AG04449 (cell line): ENCODE measurements around the gene CELA3B.
"Not testable (repeated sequence)": the region's sequence is repeated elsewhere in the genome, so short reads cannot be mapped to it uniquely, and the experiment has no call there.

ENCODE experiments used
- CTCF ChIA-PET: fragments of 350-600 bp; formaldehyde crosslinking; extraction: SDS; loops from one replicate; lab custom pipeline; 2021; ENCODE audit warnings: antibody characterized with exemption; lab: Yijun Ruan, JAX
- POLR2A ChIA-PET: fragments of 400-600, 350-600 bp; formaldehyde crosslinking; extraction: SDS; loops from one replicate; lab custom pipeline; 2020; ENCODE audit warnings: antibody characterized with exemption, inconsistent platforms; lab: Yijun Ruan, JAX
- DNase-seq: peaks from one replicate; pipeline ENCODE4 v3.0.0-alpha.2; 2010; ENCODE audit warnings: low read depth, low spot score
- H3K4me3 ChIP-seq: 2 replicates; pipeline ENCODE4 v1.5.1; 2011; ENCODE audit warnings: low read depth, mild to moderate bottlenecking, control low read depth, low read length

The CELA3B gene

DNA sequence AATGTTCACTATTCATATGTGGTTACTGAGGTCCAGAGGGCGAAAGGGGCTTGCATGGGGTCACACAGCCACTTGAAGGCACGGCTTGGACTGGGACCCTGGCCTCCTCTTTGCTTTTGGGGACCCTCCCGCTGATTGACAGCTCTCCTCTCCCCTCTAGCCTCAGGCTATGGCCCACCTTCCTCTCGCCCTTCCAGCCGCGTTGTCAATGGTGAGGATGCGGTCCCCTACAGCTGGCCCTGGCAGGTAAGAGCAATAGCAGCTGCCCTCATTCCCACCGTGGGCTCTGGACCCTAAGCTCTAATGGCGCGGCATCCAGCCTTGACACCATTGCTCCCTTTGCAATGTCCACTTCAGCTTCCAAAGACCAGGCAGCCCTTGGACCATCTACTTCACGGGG lies 1.4 kb downstream of the CELA3B start:
- POLR2A ChIA-PET, H3K4me3 ChIP-seq, DNase-seq, CTCF ChIA-PET: not testable (repeated sequence)

DNA sequence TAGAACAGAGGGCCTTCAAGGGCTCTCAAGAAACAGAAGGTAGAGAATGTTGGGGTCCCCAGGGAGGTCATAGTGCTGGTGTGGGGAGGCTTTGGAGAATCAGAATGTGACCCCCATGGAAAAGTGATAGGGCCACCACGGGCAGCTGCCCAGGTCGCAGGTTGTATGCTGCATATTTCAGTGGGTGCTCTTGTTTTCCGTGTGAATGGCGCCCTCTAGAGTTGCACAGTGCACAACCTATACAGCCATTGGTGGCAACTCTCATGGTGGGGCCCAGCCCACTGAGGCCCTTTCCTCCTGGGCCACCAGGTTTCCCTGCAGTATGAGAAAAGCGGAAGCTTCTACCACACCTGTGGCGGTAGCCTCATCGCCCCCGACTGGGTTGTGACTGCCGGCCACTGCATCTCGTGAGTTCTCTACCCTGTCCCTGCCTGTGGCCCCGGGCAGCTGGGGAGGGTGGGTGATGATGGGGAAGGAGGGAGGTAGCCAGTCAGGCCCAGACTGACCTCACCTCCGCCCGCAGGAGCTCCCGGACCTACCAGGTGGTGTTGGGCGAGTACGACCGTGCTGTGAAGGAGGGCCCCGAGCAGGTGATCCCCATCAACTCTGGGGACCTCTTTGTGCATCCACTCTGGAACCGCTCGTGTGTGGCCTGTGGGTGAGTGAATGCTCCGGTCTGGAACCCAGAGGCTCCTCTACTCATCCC lies 3.8 kb downstream of the CELA3B start:
- DNase-seq, H3K4me3 ChIP-seq, CTCF ChIA-PET, POLR2A ChIA-PET: not testable (repeated sequence)

DNA sequence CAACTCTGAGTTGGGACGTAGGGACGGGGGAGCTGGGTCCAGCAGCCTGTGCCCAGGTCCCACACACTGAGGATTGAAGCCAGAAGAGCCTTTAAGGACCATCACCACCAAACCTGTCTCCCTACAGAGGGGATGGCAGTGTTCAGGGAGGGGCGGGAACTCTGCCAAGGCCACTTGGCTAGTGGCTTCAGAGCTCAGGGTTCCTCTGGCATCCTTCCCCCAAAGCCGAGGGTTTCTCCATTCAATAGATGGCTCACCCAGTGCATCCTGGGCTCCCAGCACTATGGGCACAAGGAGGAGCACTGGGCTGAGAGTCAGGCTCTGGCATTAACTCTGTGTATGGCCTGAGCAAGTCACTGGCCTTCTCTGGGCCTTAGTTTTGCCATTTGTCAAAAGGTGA lies 4.4 kb downstream of the CELA3B start:
- DNase-seq, H3K4me3 ChIP-seq, POLR2A ChIA-PET, CTCF ChIA-PET: not testable (repeated sequence)

DNA sequence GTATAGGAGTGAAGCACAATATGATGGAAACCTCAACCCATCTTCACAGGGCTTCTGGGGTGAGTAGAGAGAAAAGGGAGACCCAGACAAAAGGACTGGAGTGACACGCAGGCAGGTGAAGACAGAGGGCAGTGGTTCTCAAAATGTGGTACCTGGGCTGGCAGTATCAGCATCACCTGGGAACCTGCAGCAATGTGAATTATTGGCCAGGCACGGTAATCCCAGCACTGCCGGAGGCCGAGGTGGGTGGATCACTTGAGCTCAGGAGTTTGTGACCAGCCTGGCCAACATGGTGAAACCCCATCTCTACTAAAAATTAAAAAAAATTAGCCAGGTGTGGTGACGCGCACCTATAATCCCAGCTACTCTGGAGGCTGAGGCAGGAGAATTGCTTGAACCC lies 5.3 kb downstream of the CELA3B start:
- POLR2A ChIA-PET, CTCF ChIA-PET: not testable (repeated sequence)

DNA sequence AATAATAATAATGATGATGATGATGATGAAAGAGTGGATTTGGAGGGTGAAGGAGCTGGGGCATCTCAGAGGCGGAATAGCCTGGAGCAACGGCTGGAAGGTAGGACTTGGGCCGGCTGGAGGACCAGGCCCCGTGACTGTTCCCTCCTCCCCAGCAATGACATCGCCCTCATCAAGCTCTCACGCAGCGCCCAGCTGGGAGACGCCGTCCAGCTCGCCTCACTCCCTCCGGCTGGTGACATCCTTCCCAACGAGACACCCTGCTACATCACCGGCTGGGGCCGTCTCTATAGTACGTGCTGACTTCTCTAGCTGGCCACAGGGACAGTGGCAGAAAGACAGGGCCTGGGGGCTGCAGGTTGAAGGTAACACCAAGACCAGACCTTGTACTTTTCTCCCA lies 6.7 kb downstream of the CELA3B start:
- POLR2A ChIA-PET: not testable (repeated sequence)
- CTCF ChIA-PET: interaction anchor here (1.2 kb wide), 1 partner anchor 20 kb away, joined by 4 read pairs; no protein-coding TSS in a partner anchor

More for the DNA sequence above, 5.3 kb downstream of the CELA3B start:
- DNase-seq, H3K4me3 ChIP-seq: not testable (repeated sequence)

DNA sequence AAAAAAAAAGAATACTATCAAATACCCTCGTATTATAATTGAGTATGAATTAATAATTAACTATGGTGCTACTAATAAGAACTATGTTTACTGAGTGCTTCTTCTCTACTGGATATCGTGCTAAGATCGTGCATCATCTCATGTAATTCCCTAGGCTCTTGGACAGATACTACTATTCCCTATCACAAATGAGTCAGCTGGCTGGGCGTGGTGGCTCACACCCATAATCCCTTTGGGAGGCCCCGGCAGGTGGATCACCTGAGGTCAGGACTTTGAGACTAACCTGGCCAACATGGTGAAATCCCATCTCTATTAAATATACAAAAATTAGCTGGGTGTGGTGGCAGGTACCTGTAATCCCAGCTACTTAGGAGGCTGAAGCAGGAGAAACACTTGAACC lies 9.1 kb downstream of the CELA3B start:
- DNase-seq, CTCF ChIA-PET, POLR2A ChIA-PET: not testable (repeated sequence)

More for the DNA sequence above, 6.7 kb downstream of the CELA3B start:
- not testable (repeated sequence) for DNase-seq, H3K4me3 ChIP-seq

DNA sequence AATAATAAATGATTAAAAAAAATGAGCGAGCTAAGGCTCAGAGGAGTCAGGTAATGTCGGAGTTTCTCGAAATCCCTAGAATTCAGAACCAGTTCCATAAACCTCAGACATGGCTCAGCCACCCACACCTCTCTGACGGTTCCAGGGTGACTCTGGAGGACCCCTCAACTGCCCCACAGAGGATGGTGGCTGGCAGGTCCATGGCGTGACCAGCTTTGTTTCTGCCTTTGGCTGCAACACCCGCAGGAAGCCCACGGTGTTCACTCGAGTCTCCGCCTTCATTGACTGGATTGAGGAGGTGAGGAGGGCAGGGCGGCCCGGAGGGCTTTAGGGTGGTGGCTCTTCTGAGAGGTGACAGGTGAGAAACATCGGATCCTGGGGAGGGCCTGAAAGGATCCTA lies 9.6 kb downstream of the CELA3B start:
- CTCF ChIA-PET, DNase-seq, POLR2A ChIA-PET, H3K4me3 ChIP-seq: not testable (repeated sequence)

More for the DNA sequence above, 9.1 kb downstream of the CELA3B start:
- not testable (repeated sequence) for H3K4me3 ChIP-seq

DNA sequence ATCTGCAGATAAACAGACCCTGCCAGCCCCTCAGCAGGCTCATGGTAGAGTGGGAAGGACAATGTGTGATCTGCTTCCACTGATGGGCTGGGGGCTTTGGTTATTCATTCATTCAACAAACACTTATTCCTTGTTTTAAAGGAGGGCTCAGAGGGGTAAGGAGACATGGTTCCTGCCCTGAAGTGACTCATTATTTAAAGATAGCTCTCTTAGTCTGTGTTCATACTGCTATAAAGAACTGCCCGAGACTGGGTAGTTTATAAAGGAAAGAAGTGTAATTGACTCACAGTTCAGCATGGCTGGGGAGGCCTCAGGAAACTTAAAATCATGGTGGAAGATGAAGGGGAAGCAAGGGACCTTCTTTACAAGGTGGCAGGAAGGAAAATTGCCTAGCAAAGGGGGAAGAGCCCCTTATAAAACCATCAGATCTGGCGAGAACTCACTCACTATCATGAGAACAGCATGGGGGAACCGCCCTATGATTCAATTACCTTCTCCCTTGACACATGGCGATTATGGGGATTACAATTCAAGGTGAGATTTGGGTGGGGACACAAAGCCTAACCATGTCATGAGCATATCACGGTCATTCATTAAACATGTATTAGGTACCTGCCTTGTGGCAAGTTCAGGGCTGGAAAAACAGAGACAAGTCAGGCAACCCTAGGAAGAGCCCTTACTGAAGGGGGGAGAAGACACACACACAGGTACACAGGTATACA lies 13.0 kb downstream of the CELA3B start:
- H3K4me3 ChIP-seq, DNase-seq, CTCF ChIA-PET, POLR2A ChIA-PET: not testable (repeated sequence)

DNA sequence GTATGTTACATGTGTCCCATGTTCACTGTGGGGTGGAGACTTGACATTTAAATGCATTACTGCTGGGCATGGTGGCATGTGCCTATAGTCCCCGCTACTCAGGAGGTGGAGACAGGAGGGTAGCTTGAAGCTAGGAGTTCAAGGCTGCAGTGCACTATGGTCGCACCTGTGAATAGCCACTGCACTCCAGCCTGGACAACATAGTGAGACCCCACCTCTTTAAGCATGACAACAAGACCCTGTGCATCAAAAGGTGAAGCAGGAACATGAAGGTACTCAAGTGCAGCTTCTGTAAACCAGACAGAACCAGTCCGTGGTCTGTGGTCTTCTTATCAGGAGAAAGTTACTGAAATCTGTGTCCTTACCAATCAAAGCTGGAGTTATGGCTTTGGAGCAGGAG lies 15.4 kb downstream of the CELA3B start:
- DNase-seq, H3K4me3 ChIP-seq, CTCF ChIA-PET, POLR2A ChIA-PET: not testable (repeated sequence)

DNA sequence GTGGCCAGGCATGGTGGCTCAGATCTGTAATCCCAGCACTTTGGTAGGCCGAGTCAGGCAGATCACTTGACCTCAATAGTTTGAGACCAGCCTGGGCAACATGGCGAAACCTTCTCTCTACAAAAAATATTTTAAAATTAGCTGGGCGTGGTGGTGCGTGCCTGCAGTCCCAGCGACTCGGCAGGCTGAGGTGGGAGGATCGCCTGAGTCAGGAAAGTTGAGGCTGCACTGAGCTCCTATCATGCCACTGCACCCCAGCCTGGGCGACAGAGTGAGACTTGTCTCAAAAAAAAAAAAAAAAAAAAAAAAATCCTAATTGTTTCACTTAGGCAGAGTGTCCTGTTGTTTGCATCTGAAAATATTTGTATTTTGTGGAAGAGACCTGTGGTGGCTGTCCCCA lies 17.9 kb downstream of the CELA3B start:
- H3K4me3 ChIP-seq, DNase-seq, POLR2A ChIA-PET, CTCF ChIA-PET: not testable (repeated sequence)

DNA sequence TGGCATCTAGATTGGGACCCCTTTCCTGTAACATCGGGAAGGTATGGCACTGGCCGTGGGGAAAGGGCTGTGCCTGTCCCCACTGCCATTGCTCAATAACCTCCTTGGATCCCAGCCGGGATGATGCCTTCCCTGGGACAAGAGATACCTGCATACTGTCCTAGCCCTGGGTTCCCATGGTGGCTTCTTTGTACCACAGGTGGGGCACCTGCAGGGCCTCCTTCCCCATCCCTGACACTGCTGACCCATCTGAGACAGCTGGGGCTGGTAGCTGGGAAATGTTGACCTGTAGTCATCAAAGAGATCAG lies 19.8 kb downstream of the CELA3B start:
- H3K4me3 ChIP-seq, DNase-seq, POLR2A ChIA-PET, CTCF ChIA-PET: not testable (repeated sequence)

DNA sequence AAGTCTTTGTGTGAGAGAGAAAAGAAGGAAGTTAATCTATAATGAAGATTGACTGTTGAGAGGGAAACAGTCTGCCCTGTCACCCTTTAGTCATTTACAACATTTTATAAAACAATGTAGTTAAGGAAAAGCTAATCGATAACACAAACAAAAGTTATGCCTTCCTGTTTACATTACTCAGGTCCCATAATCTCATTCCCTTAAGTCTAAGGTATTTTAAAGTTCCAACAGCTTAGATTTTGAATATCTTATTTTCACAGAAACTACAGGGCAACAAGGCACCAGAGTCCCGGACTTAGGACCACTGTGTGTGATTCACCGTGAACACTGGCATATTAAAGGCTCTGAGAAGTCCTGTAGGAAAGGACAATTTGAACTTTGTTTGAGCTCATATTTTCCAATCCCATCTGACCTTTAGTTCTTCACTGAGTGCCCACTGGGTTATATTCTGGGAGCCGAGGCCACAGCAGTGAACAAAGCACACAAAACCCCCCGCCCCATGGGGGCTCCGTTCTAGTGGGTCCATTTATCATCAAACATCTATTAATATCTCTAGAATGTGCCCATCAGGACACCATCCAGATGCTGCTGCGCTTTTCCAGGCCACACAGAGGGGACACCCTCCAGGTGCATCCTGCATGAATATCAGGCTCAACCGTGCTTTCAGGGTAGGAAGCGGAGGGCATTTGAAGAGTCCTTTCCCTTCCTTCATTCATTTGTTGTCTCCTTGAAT lies 21.2 kb downstream of the CELA3B start:
- H3K4me3 ChIP-seq, DNase-seq, POLR2A ChIA-PET: not testable (repeated sequence)
- CTCF ChIA-PET: interaction anchor here (1.0 kb wide), 1 partner anchor 55 kb away, joined by 3 read pairs; no protein-coding TSS in a partner anchor

DNA sequence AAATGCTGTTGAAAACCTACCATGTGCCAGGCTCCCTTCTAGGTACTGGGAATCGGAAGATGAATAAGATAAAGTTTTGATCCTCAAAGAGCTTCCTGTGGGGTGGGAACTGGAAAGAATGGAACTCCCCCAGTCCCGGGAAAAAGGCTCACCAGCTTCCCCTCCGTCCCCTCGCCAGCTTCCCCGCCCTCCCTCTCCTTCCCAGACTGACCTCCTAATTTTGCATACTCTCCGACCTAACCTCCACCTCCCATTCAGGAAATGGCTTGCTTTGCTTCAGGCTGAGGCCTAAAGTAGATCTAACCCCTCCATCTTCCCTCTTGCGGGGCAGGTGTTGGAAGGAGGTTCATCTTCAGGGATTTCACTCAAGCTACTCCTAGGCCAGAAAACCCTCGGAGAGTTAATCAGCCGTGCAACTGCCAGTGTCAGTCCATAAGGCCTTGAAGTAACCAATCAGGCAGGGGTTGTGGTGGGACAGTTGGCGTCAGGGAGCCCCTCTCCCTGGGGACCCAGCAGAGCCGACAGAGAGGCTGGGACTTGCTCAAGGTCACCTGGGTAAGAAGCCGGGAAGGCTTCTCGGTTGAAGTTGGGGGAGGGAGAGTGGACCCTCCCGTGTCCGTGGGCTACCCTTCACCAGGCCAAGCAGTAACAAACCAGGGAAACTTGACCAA lies 21.9 kb downstream of the CELA3B start:
- DNase-seq, H3K4me3 ChIP-seq, CTCF ChIA-PET, POLR2A ChIA-PET: not testable (repeated sequence)

DNA sequence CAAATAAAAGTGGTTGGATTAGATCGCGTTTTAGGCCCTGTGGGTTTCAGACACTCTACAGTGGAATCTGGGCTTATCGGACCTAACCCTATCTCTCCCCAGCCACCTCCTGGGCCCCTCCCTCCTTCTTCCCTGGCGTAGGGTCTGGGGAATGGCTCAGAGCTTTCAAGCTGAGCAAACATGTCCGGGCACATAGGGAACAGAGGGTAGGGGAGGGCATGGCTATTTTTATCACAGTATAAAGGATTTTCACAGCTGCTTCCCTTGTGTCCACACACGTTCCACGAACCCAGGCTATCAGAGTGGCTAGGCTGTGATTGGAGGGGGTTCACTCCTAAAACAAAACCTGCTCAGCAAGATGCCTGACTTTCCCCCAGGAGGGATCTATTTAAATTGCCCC lies 22.8 kb downstream of the CELA3B start:
- POLR2A ChIA-PET, CTCF ChIA-PET, DNase-seq, H3K4me3 ChIP-seq: not testable (repeated sequence)
